ENCODE results near the gene TTC7B.
A peak's percentile ranks its signal among the peaks of the same experiment; 100 is the strongest.

The TTC7B gene

DNA sequence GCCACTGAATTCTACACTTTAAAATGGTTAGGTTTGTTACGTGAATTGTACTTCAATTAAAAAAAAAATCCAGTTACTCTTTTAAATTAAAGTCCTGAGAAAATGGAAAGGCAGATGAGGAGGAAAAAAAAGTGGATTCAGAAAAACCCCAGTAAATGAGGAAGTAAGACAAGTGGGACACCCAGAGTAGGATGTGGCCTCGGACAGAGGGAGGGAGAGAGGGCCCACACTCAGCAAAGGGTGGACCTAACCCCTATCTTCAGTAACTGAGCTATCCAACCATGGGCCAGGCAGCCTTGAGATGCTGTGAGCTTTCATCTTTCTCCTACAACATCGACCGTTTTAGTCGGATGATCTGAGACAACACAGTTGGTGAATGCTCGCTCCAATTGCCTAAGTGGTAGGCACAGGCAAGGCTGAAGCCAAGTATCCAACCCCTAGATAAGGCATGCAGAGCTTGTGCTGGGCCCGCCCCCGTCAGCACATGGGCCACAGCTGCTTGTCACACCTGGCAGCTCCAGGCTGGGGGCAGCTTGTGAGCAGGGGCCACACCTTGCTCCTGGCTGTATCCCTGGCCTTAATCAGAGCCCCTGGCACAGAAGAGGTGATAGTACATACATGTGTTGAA is 142.1 kb downstream of the TTC7B start:
- Histone ChIP-seq H3K27ac (ENCODE audit: low read depth, low read length) (no peak overlapping the region), H3K4me3 (ENCODE audit: low read depth in 1 of 5, low read length in 5 of 5) (no peak overlapping the region), H3K9ac (ENCODE audit: low read length in 5 of 5) (no peak overlapping the region), H3K27me3 (ENCODE audit: control insufficient read depth in 5 of 5, insufficient read depth in 4 of 5, low read length in 5 of 5) (no peaks in the 10 kb centered on the region), H3K9me3 (ENCODE audit: control insufficient read depth in 5 of 5, low read length in 5 of 5) (no peaks in the 10 kb centered on the region), H3K36me3 (ENCODE audit: control insufficient read depth in 5 of 5, insufficient read depth in 5 of 5, low read length in 5 of 5) (peaks cover 24 to 47% (median 30%) of the 10 kb centered on the region in 5 donors), H3K4me1 (ENCODE audit: control insufficient read depth in 5 of 5, insufficient read depth in 5 of 5, low read length in 5 of 5) (peaks cover 2 to 17% (median 15%) of the 10 kb centered on the region in 5 donors)

DNA sequence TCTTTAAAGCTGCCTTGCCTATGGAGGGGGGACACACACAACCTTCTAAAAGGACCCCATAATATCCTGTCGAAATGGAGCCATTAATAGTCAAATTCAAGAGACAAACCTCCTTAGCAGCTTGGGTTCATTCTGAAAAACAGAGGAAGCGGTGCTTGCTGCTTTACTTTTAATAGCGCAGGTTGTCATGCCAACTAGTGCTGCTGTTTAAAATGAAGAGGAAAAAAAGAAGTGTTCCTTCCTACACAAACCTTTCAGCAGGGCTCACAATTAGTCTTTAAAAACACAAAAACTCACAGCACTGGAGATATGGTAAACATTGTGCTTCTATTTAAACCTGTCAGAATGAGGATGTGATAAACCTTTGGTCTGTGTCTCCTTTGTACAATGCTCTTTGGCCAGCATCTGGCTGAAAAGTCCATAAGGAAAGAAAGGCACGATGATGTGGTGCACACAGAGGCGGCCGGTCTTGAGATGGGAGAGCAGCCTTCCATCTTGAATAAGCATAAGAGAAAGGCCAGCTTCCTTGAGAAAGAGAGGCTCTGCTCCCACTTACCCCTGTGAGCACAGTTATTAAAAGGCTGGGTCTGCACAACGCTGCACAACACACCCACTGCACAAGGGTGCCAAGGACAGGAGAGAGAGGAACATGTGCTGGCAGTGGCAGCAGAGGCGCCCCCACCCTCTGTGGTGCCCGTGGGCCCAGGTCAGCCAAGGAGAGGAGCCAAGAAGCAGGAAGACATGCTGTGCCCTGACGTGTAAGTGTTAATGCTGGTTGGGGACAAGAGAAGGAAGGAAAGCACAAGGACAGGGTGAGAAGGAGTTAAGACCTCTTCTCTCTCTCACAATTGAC is 144.6 kb downstream of the TTC7B start:
- no peak overlapping the region for H3K27ac ChIP-seq (ENCODE audit: low read depth, low read length)

DNA sequence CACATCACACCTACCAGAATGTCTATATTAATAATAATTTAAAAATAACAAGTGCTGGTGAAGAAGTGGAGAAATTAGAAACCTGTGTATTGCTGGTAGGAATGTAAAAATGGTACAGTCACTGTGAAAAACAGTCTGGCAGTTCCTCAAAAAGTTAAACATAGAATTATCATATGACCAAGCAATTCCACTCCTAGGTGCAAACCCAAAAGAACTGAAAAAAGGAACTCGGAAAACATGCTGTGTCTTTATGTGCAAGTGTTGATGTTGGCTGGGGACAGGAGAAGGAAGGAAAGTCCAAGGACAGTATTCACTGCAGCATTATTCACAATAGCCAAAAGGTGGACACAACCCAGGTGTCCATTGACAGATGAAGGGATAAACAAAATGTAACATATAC is 146.5 kb downstream of the TTC7B start:
- peaks cover 22 to 36% (median 24%) of the 10 kb centered on the region in 5 donors for H3K36me3 ChIP-seq (ENCODE audit: control insufficient read depth in 5 of 5, insufficient read depth in 5 of 5, low read length in 5 of 5)
- no peaks in the 10 kb centered on the region for H3K9me3 ChIP-seq (ENCODE audit: control insufficient read depth in 5 of 5, low read length in 5 of 5)
- H3K4me1 ChIP-seq (ENCODE audit: control insufficient read depth in 5 of 5, insufficient read depth in 5 of 5, low read length in 5 of 5): peaks cover 0 to 13% (median 0%) of the 10 kb centered on the region in 5 donors
- no peak overlapping the region for H3K9ac ChIP-seq (ENCODE audit: low read length in 5 of 5)
- no peaks in the 10 kb centered on the region for H3K27me3 ChIP-seq (ENCODE audit: control insufficient read depth in 5 of 5, insufficient read depth in 4 of 5, low read length in 5 of 5)
- no peak overlapping the region for H3K4me3 ChIP-seq (ENCODE audit: low read depth in 1 of 5, low read length in 5 of 5)
- H3K27ac ChIP-seq (ENCODE audit: low read depth, low read length): no peak overlapping the region

More for the DNA sequence above, 144.6 kb downstream of the TTC7B start:
- Histone ChIP-seq H3K9me3 (ENCODE audit: control insufficient read depth in 5 of 5, low read length in 5 of 5) (no peaks in the 10 kb centered on the region), H3K27me3 (ENCODE audit: control insufficient read depth in 5 of 5, insufficient read depth in 4 of 5, low read length in 5 of 5) (no peaks in the 10 kb centered on the region), H3K4me1 (ENCODE audit: control insufficient read depth in 5 of 5, insufficient read depth in 5 of 5, low read length in 5 of 5) (peaks cover 0 to 17% (median 12%) of the 10 kb centered on the region in 5 donors), H3K4me3 (ENCODE audit: low read depth in 1 of 5, low read length in 5 of 5) (no peak overlapping the region), H3K9ac (ENCODE audit: low read length in 5 of 5) (no peak overlapping the region), H3K36me3 (ENCODE audit: control insufficient read depth in 5 of 5, insufficient read depth in 5 of 5, low read length in 5 of 5) (peaks cover 24 to 52% (median 34%) of the 10 kb centered on the region in 5 donors)

DNA sequence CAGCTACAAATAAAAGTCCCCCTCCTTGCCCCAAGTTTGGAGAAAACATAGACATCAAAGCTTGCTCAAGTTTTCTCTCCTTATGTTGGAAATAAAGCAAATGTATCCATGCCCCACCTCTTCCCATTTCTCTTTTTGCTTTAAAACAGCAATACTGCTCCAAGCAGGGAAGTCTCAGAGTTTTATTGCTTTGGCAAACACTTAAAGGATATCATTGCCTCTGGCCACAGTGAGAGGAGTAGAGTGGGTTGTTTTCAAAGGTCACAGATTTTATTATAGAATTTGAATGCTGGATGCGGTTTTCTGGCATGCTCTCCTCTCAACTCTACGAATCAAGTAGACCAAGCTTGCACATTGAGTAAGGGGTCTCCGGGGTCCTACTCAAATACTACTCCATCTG is 149.7 kb downstream of the TTC7B start:
- no peaks in the 10 kb centered on the region for H3K27me3 ChIP-seq (ENCODE audit: control insufficient read depth in 5 of 5, insufficient read depth in 4 of 5, low read length in 5 of 5)
- H3K36me3 ChIP-seq (ENCODE audit: control insufficient read depth in 5 of 5, insufficient read depth in 5 of 5, low read length in 5 of 5): peaks cover 8 to 21% (median 13%) of the 10 kb centered on the region in 5 donors
- H3K4me1 ChIP-seq (ENCODE audit: control insufficient read depth in 5 of 5, insufficient read depth in 5 of 5, low read length in 5 of 5): peaks cover 0 to 6% (median 0%) of the 10 kb centered on the region in 5 donors
- H3K9ac ChIP-seq (ENCODE audit: low read length in 5 of 5): no peak overlapping the region
- no peak overlapping the region for H3K27ac ChIP-seq (ENCODE audit: low read depth, low read length)
- H3K9me3 ChIP-seq (ENCODE audit: control insufficient read depth in 5 of 5, low read length in 5 of 5): no peaks in the 10 kb centered on the region
- no peak overlapping the region for H3K4me3 ChIP-seq (ENCODE audit: low read depth in 1 of 5, low read length in 5 of 5)

DNA sequence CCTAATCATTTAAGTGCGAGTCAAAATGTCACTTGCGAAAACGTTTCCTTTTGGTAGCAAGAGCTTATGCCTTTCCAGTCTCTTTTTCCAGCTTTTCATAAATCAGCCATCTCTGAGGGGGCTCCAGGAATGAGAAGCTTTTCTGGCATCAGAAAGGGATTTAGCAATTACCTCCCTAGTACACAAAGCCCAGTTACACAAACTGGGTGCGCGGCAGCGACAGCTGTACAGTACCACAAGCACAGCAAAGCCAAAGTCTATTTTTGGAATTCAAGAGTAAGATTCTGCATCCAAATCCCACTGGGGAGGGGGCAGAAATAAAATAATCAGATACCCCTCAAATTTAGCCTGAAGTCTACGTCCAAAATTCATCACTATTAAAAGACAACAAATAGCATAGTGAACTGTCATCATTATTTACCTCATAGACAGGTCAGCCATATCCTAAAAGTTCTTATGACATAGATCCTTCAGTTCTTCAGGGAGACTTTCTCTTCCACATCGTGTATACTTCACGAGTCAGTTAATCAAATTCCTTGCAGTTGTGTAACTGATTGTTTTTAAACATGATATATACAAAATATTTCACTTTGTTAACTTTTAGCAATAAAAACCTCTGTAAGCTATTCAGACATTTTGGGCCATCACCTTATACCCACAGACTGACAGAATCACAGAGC is 150.8 kb downstream of the TTC7B start:
- peaks cover 5 to 14% (median 10%) of the 10 kb centered on the region in 5 donors for H3K36me3 ChIP-seq (ENCODE audit: control insufficient read depth in 5 of 5, insufficient read depth in 5 of 5, low read length in 5 of 5)
- no peaks in the 10 kb centered on the region for H3K27me3 ChIP-seq (ENCODE audit: control insufficient read depth in 5 of 5, insufficient read depth in 4 of 5, low read length in 5 of 5)
- H3K9me3 ChIP-seq (ENCODE audit: control insufficient read depth in 5 of 5, low read length in 5 of 5): no peaks in the 10 kb centered on the region
- H3K27ac ChIP-seq (ENCODE audit: low read depth, low read length): no peak overlapping the region
- peak overlapping the region in 1 of 5 donors; percentile 2 for H3K9ac ChIP-seq (ENCODE audit: low read length in 5 of 5)
- no peak overlapping the region for H3K4me3 ChIP-seq (ENCODE audit: low read depth in 1 of 5, low read length in 5 of 5)
- H3K4me1 ChIP-seq (ENCODE audit: control insufficient read depth in 5 of 5, insufficient read depth in 5 of 5, low read length in 5 of 5): peaks cover 0 to 6% (median 0%) of the 10 kb centered on the region in 5 donors

DNA sequence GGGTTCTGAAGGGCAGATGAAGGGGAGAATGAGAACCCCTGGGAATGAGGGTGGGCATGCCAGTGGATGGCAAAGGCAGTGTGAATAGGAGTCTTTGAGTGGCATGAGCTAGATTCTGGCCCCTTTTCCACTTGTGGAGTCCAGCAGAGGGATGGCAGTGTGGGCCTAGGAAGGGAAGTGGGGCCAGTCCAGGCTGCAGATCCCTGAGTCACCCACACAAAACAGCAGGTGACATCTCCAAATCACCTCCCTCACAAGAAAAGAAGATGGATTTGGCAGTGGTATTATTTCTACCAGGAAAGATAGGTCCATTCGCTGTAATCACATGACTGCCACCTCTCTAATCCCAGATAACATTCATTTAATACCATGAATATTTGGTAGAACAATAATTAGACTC is 151.3 kb downstream of the TTC7B start:
- H3K4me3 ChIP-seq (ENCODE audit: low read depth in 1 of 5, low read length in 5 of 5): no peak overlapping the region

DNA sequence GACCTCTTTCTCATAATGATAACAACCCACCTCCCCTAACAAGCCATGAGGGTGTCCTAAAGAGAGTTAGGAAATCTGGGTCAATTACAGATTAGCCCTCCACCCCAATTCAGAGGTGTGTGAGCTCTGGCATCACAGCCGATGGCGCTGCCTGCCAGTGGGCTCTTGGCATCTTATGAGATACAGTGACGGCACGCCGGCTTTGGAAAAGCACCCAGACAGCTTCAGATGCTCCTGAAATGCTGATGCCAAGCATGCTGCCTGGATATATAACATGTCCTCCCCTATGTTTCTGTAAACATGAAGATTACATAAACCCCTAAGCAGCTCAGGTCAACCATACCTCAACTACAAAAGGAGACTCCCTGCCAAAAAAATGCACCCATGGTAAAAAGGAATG is 152.6 kb downstream of the TTC7B start:
- Histone ChIP-seq H3K27me3 (ENCODE audit: control insufficient read depth in 5 of 5, insufficient read depth in 4 of 5, low read length in 5 of 5) (no peaks in the 10 kb centered on the region), H3K4me1 (ENCODE audit: control insufficient read depth in 5 of 5, insufficient read depth in 5 of 5, low read length in 5 of 5) (peaks cover 0 to 6% (median 0%) of the 10 kb centered on the region in 5 donors), H3K4me3 (ENCODE audit: low read depth in 1 of 5, low read length in 5 of 5) (no peak overlapping the region), H3K9me3 (ENCODE audit: control insufficient read depth in 5 of 5, low read length in 5 of 5) (no peaks in the 10 kb centered on the region), H3K9ac (ENCODE audit: low read length in 5 of 5) (no peak overlapping the region), H3K36me3 (ENCODE audit: control insufficient read depth in 5 of 5, insufficient read depth in 5 of 5, low read length in 5 of 5) (peaks cover 0 to 23% (median 13%) of the 10 kb centered on the region in 5 donors), H3K27ac (ENCODE audit: low read depth, low read length) (no peak overlapping the region)

More for the DNA sequence above, 151.3 kb downstream of the TTC7B start:
- H3K36me3 ChIP-seq (ENCODE audit: control insufficient read depth in 5 of 5, insufficient read depth in 5 of 5, low read length in 5 of 5): peaks cover 1 to 14% (median 10%) of the 10 kb centered on the region in 5 donors
- no peaks in the 10 kb centered on the region for H3K27me3 ChIP-seq (ENCODE audit: control insufficient read depth in 5 of 5, insufficient read depth in 4 of 5, low read length in 5 of 5)
- no peak overlapping the region for H3K27ac ChIP-seq (ENCODE audit: low read depth, low read length)
- H3K9ac ChIP-seq (ENCODE audit: low read length in 5 of 5): no peak overlapping the region
- no peaks in the 10 kb centered on the region for H3K9me3 ChIP-seq (ENCODE audit: control insufficient read depth in 5 of 5, low read length in 5 of 5)
- H3K4me1 ChIP-seq (ENCODE audit: control insufficient read depth in 5 of 5, insufficient read depth in 5 of 5, low read length in 5 of 5): peaks cover 0 to 6% (median 0%) of the 10 kb centered on the region in 5 donors

DNA sequence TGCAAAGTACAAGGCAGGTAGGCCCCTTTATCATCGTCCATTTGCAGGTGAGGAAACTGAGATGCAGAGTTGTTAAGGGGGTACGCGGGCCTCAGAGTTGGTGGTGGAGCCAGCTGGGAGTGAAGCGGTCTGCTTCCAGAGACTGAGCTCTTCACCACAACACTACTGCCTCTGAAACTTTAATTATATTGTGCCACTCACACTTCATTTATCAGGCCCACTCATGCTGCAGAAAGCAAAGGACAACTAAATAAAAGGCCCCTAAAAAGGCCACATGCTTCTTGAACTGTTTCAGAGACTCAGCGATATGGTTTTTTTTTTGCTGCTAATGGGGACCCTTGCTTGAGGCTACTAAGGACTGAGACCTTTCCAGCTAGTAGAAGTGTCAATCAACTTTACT is 153.1 kb downstream of the TTC7B start:
- Histone ChIP-seq H3K27me3 (ENCODE audit: control insufficient read depth in 5 of 5, insufficient read depth in 4 of 5, low read length in 5 of 5) (no peaks in the 10 kb centered on the region), H3K4me1 (ENCODE audit: control insufficient read depth in 5 of 5, insufficient read depth in 5 of 5, low read length in 5 of 5) (peaks cover 0 to 6% (median 0%) of the 10 kb centered on the region in 5 donors), H3K36me3 (ENCODE audit: control insufficient read depth in 5 of 5, insufficient read depth in 5 of 5, low read length in 5 of 5) (peaks cover 1 to 28% (median 19%) of the 10 kb centered on the region in 5 donors), H3K4me3 (ENCODE audit: low read depth in 1 of 5, low read length in 5 of 5) (no peak overlapping the region), H3K9me3 (ENCODE audit: control insufficient read depth in 5 of 5, low read length in 5 of 5) (no peaks in the 10 kb centered on the region), H3K27ac (ENCODE audit: low read depth, low read length) (no peak overlapping the region), H3K9ac (ENCODE audit: low read length in 5 of 5) (no peak overlapping the region)

DNA sequence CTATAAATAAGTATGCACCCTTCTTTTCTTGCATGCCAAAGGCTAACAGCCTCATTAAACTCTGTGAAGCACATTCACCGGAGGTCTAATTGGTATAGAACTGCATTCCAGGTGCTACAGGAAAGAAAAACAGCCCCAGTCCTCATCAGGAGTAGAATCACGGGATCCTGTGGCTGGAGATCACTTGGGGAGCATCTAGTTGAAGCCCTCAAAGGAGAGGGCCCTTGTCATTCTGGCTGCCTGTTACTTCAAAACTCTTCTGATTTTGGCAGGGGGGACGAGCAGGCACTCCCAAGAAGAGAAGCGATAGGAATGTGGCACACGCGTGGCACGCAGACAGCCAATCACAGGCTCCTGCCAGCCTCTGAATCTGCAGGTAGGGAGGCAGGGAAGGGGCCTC is 154.4 kb downstream of the TTC7B start:
- no peak overlapping the region for H3K9ac ChIP-seq (ENCODE audit: low read length in 5 of 5)
- no peaks in the 10 kb centered on the region for H3K9me3 ChIP-seq (ENCODE audit: control insufficient read depth in 5 of 5, low read length in 5 of 5)
- no peak overlapping the region for H3K4me3 ChIP-seq (ENCODE audit: low read depth in 1 of 5, low read length in 5 of 5)
- peaks cover 0 to 6% (median 0%) of the 10 kb centered on the region in 5 donors for H3K4me1 ChIP-seq (ENCODE audit: control insufficient read depth in 5 of 5, insufficient read depth in 5 of 5, low read length in 5 of 5)
- H3K36me3 ChIP-seq (ENCODE audit: control insufficient read depth in 5 of 5, insufficient read depth in 5 of 5, low read length in 5 of 5): peaks cover 7 to 37% (median 28%) of the 10 kb centered on the region in 5 donors
- H3K27ac ChIP-seq (ENCODE audit: low read depth, low read length): no peak overlapping the region
- H3K27me3 ChIP-seq (ENCODE audit: control insufficient read depth in 5 of 5, insufficient read depth in 4 of 5, low read length in 5 of 5): no peaks in the 10 kb centered on the region
